Measurements from ENCODE around the gene PIGP.

DNA sequence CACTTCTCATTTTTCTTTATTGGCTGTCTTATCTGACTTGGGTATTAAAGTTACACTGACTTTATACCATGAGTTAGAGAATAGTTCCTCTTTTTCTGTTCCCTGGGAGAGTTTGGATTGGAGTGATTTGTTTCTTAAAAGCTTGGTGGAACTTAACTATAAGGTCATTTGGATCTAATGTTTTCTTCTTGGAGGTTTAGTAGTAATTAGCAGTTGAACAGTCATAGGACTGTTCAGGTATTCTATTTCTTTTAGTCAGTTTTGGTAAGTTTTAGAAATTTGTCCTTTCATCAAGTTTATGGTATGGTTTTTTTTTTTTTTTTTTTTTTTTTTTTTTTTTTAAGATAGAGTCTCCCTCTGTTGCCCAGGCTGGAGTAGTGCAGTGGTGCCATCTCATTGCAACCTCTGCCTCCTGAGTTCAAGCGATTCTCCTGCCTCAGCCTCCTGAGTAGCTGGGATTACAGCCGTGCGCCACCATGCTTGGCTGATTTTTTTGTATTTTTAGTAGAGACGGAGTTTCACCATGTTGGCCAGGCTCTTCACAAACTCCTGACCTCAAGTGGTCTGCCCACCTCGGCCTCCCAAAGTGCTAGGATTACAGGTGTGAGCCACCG lies 6.4 kb upstream of the PIGP start:
- TF ChIP-seq POLR2A (IDR thresholded peaks at IDR 0.05; ENCODE audit: low read depth, low read length) (no peak), POLR2AphosphoS5 (IDR thresholded peaks at IDR 0.05; ENCODE audit: low read depth, low read length) (no peak), TAF1 (IDR thresholded peaks at IDR 0.05; ENCODE audit: low read depth, low read length) (no peak), PAX5 (IDR thresholded peaks at IDR 0.05; ENCODE audit: insufficient read depth, low read length, severe bottlenecking) (no peak), POU2F2 (IDR thresholded peaks at IDR 0.05; ENCODE audit: low read depth, low read length) (no peak), SPI1 (IDR thresholded peaks at IDR 0.05; ENCODE audit: low read depth, low read length) (no peak)
